Stimulated activated CD4-positive, alpha-beta T cell treated with anti-CD3 and anti-CD28 coated beads, Interleukin-4, amount 100 ng/mL, for 24 hours (primary cell): Measurements from ENCODE around the gene NFIL3.
"Not testable (repeated sequence)": the region's sequence is repeated elsewhere in the genome, so short reads cannot be mapped to it uniquely, and the experiment has no call there.

Source experiments
- DNase-seq: peaks from one replicate; pipeline ENCODE4 v3.0.0-alpha.2; 2020

The NFIL3 gene

GRCh38 chr9:91393826-91394225 is 29.8 kb downstream of the NFIL3 start:
- DNase-seq, result no peak

- no peak for DNase-seq
These were observed 31.2 kb downstream of the NFIL3 start for GRCh38 chr9:91392435-91392834.

- DNase-seq, result no peak
These were observed 31.8 kb downstream of the NFIL3 start for GRCh38 chr9:91391818-91392217.

- no peak for DNase-seq
These were observed 32.2 kb downstream of the NFIL3 start for GRCh38 chr9:91391412-91391811.

GRCh38 chr9:91389686-91390085 is 33.9 kb downstream of the NFIL3 start:
- not testable (repeated sequence) for DNase-seq

GRCh38 chr9:91386765-91387164 is 36.9 kb downstream of the NFIL3 start:
- no peak for DNase-seq

GRCh38 chr9:91384954-91385353 is 38.7 kb downstream of the NFIL3 start:
- DNase-seq, result no peak

- DNase-seq, result no peak
These were observed 40.1 kb downstream of the NFIL3 start for GRCh38 chr9:91383577-91383976.

GRCh38 chr9:91382298-91382697 is 41.3 kb downstream of the NFIL3 start:
- no peak for DNase-seq

- no peak for DNase-seq
These were observed 44.2 kb downstream of the NFIL3 start for GRCh38 chr9:91379426-91379825.

GRCh38 chr9:91378695-91379127 is 44.9 kb downstream of the NFIL3 start:
- DNase-seq, result no peak

GRCh38 chr9:91378054-91378453 is 45.6 kb downstream of the NFIL3 start:
- not testable (repeated sequence) for DNase-seq

- no peak for DNase-seq
These were observed 47.4 kb downstream of the NFIL3 start for GRCh38 chr9:91376239-91376638.

- no peak for DNase-seq
These were observed 48.7 kb downstream of the NFIL3 start for GRCh38 chr9:91374939-91375338.

GRCh38 chr9:91371894-91372293 is 51.7 kb downstream of the NFIL3 start:
- no peak for DNase-seq

- not testable (repeated sequence) for DNase-seq
These were observed 53.6 kb downstream of the NFIL3 start for GRCh38 chr9:91370006-91370405.

- DNase-seq, result no peak
These were observed 58.9 kb downstream of the NFIL3 start for GRCh38 chr9:91364702-91365101.

GRCh38 chr9:91364005-91364404 is 59.6 kb downstream of the NFIL3 start:
- DNase-seq, result no peak

- DNase-seq, result no peak
These were observed 61.5 kb downstream of the NFIL3 start for GRCh38 chr9:91362051-91362611.

GRCh38 chr9:91361291-91362050 is 62.2 kb downstream of the NFIL3 start, which contains the start of gene AUH:
AUH (minus strand) TSS chr9:91361918; CDS start chr9:91361889, 29 bp downstream.
- DNase-seq, result peak; percentile 85

- DNase-seq, result no peak
These were observed 62.9 kb downstream of the NFIL3 start for GRCh38 chr9:91360551-91361290.

- DNase-seq, result no peak
These were observed 63.7 kb downstream of the NFIL3 start for GRCh38 chr9:91359734-91360470.

GRCh38 chr9:91359083-91359482 is 64.5 kb downstream of the NFIL3 start:
- DNase-seq, result no peak
